Smooth muscle cell of the umbilical artery (primary cell): ENCODE measurements around the gene GALNT1. TPM values are rescaled to one million over a fixed set of nuclear protein-coding genes. Genes with fewer than 3 reads are reported as not detected.

ENCODE experiments used
- total RNA-seq: library from RNA; depleted of rRNA; stranded (reverse); fragments of >200 nt; gene quantifications from 2 replicates; pipeline ENCODE4 v1.2.3, GENCODE V29; 2014

The GALNT1 gene
- total RNA-seq: 65.9 and 158 TPM in 2 replicates

GRCh38 chr18:35581546-35581897 lies at the start of gene GALNT1:
Gene GALNT1 (plus strand): TSS chr18:35581740. CDS start chr18:35654663, 72,923 bp downstream.

Other genes starting within 250 kb of the GALNT1 start
- 32.4 and 36.2 TPM in 2 replicates for gene ZNF24, start 237.3 kb upstream of the GALNT1 start, total RNA-seq
- 0.65 and 1.8 TPM in 2 replicates for gene ZNF396, start 204.4 kb upstream of the GALNT1 start, total RNA-seq
- 2.7 and 5.6 TPM in 2 replicates for gene INO80C, start 83.8 kb upstream of the GALNT1 start, total RNA-seq